ENCODE results near the gene ZC3H7A.

ZC3H7A gene

DNA sequence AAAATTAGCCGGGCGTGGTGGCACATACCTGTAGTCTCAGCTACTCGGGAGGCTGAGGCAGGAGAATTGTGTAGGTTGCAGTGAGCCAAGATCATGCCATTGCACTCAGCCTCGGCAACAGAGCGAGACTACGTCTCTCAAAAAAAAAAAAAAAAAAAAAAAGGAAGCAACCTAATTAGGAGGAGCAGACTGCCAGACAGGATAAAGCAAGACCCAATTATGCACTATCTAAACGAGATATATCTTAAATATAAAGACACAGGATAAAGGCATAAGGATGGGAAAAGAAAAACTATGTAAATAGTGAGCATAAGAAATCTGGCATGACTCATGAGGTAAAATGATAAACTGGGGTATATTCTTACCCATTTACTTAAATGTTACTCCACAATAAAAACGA is 59.3 kb downstream of the ZC3H7A start:
- DNase-seq (ENCODE audit: low read depth in 1 of 2, low spot score in 1 of 2) = no peak

DNA sequence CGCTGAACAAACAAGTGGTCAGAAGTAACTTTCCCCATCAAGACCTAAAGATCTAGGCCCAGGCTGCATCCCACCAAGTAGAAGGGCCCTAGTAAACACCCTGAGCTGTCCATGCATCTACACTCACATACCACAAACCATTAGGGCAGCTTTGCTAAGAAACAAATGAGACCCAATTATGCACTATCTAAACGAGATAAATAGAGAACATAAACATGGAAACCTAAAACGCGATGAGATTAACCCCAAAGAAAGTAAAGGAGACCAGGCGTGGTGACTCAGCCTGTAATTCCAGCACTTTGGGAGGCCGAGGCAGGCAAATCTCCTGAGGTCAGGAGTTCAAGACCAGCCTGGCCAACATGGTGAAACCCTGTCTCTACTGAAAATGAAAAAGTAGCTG is 60.2 kb downstream of the ZC3H7A start:
- DNase-seq (ENCODE audit: low read depth in 1 of 2, low spot score in 1 of 2) = no peak

DNA sequence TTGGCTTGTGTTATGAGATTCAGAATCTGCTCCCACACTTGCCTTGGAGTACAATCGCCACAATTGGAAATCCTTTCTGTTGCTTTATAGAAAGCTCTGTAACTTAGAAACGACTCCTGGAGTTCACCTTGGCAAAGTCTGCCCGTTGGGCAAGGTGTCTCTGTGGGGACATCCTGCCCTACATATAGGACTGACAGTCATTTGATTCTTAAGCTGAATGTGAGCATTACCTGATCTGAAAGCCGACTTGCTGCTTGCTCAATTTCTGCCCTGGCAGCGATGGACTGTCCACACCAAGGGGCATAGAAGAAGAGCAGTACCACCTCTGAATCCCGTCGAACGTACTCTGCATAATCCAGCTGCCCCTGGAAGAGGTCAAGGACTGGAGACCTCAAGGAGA is 61.3 kb downstream of the ZC3H7A start:
- no peak for DNase-seq (ENCODE audit: low read depth in 1 of 2, low spot score in 1 of 2)

DNA sequence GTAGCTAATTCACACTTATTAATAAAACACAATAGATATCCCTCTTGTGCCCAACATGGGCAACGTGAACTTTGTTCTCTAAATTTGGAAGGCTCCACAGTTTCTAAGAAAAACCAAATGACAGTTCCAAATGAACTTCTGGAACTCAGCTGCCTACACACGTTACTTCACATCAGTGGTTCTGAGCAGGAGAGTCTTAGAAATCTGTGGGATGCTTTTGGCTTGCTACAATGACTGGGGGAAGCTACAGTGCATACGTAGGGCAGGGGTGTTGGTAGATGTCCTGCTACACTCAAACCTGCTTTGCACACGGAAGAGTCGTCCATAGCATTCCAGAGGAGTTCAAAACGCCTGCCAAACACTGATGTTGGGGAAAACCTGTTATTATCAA is 62.4 kb downstream of the ZC3H7A start:
- no peak for DNase-seq (ENCODE audit: low read depth in 1 of 2, low spot score in 1 of 2)

DNA sequence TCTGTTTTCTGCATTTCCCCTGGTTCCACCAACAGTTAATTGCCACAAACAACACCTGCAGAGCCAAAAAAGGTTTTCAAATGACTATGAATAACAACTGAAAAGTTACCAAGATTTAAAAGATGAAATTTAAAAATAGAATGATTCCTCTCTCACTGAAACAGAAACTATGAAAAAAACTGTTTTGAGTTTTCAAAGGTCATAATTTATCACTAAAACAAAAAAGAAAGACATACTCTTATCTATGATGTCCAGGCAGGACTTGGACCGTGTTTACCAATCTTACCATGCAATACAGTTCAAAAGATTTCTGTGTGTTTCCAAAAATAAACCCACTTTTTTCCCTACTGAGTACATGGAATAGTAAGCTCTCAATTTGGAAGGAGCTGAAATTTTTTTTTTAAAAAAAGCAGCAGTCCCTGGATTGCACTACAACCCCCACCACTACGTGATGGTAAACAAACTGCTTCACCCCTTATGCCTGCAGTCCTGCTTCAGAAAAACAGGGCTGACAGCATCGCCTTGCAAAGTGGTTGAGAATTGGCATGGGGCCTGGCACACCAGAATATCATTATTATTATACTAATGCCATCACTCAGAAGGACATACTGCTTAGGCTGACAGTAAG is 62.9 kb downstream of the ZC3H7A start:
- DNase-seq (ENCODE audit: low read depth in 1 of 2, low spot score in 1 of 2) = no peak

DNA sequence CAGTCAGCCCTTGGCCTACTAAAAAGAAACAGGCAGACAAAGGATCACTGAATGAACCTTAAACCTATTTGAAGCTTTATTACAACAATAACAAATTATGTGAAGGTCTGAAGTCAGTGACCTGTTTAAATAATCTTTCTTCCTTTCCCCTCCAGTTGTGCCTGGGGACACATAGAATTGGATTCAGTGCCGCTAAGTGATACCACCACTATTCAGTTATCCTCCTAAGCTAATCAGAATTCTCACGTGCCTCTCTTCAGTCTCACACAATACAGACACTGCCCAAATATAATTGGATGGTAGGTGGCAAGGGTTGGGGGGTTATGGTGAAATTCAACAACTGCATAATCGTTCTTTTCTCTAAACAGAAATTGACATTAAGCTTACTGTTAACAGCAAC is 65.8 kb downstream of the ZC3H7A start:
- DNase-seq (ENCODE audit: low read depth in 1 of 2, low spot score in 1 of 2) = no peak

DNA sequence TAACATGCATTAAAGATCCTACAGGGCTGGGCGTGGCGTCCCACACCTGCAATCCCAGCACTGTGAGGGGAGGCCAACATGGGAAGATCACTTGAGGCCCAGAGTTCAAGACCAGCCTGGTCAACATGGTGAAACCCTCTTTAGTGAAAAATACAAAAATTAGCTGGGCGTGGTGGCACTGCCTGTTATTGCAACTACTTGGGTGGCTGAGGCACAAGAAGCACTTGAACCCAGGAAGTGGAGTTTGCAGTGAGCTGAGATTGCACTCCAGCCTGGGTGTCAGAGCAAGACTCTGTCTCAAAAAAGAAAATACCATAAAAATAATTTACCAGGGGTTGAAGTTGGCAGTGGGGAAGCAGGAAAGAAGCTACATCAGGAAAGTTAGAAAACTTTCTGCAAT is 67.3 kb downstream of the ZC3H7A start:
- no peak for DNase-seq (ENCODE audit: low read depth in 1 of 2, low spot score in 1 of 2)

DNA sequence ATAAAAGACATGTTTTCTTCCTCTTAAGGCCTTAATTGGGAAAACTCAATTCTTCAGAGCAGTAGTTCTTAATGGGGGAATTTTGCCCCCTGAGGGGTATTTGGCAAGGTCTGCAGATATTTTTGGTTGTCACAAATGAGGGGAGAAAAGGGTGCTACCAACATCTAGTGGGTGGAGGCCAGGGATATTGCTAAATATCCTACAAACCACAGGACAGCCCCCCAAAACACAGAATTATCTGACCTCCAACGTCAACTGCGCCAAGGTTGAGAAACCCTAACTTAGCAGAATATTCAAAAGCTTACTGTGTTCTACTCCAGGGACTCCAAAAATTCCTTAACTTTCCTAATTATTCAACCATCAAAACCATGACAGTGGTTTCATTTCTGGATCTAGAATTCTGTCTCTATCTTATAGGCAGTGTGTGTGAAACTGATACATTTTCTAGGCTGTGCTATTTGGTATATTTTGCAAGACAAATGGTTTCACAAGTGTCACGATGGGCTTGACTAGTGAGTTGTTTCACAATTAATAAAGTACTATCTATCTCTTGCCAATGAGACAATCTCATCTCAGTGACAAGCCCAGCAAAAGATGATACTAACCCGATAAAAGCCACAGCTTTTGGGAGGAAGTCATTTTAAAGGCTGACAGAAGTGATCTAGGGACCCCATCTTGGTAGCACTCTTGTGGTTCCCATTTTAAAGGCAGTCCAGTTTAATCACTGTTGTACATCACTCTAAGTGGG is 69.1 kb downstream of the ZC3H7A start:
- DNase-seq (ENCODE audit: low read depth in 1 of 2, low spot score in 1 of 2) = no peak

DNA sequence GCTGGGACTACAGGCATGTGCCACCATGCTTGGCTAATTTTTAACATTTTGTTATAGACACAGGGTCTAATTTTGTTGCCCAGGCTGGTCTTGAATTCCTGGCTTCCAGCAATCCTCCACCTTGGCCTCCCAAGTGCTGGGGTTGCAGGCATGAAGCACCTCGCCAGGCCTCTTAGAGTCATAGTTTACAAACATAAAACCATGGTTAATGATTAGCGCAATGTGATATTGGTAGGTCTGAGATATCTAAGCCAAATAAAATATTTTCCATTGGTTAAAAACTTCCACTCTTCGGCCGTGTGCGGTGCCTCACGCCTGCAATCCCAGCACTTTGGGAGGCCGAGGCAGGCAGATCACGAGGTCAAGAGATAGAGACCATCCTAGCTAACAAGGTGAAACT is 71.0 kb downstream of the ZC3H7A start:
- DNase-seq (ENCODE audit: low read depth in 1 of 2, low spot score in 1 of 2) = no peak

DNA sequence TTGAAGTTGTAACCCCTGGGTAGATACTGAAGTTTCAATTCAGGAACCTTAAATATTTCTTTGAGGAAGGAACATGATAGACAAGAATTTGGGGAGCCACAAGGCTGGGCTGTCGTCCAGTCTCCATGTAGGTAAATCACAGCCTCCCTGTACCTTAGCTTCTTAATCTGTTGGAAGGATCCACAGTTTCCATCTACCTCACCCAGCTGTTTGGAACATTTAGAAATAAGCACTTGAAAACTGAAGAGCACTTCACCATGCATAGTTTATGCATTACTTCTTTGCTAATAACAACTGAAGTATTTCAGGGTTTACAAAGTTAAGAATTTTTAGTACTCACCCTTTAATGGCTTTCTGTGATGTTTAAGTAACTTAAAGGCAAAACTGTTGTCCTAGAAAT is 71.6 kb downstream of the ZC3H7A start:
- DNase-seq (ENCODE audit: low read depth in 1 of 2, low spot score in 1 of 2) = no peak

DNA sequence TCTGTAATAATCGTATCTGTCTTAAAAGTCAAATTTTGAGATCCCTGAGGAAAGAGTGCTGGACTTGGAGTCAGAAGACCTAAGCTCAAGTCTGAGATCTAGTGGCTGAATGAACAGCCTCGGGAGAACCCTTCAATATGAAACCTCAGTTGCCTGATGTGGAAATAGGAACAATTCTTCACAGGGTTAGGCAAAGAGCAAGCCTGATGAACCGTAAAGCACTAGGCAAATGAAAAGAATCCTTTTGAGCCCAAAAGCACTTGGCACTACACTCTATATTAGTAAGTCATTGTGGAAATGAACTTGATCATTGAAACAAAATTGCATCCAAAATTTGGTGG is 74.6 kb downstream of the ZC3H7A start:
- DNase-seq (ENCODE audit: low read depth in 1 of 2, low spot score in 1 of 2) = no peak

DNA sequence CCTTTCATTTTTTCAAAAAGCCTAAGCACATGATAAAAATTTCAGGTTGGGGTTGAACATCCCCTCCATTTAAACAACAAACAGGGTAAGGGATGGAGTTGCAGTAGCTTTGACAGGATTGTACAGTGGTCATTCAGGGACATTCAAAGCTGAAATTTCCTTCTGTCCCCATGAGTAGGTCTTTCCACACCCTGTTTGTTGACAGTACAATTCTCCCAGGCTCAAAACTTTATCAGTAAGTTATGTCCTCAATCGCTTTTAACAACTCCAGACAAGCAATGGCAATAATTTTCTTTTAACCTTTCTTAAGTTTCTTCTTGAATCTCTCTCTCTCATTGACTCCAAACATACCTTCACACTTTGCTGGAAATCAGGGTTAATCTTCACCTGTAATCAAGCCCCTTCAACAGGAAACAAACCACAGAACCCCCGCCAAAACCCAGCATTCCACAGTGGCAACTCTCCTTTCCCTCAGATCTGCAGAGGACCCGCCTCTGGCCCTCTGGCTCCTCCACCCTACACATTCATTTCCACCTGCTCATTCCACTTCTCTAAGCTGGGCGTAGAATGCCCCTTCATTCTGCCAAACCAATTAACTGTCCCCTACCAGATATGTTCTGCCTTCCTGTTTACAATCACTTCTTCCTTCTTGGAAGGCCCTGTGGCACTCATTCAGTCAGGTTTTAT is 75.1 kb downstream of the ZC3H7A start:
- no peak for DNase-seq (ENCODE audit: low read depth in 1 of 2, low spot score in 1 of 2)

DNA sequence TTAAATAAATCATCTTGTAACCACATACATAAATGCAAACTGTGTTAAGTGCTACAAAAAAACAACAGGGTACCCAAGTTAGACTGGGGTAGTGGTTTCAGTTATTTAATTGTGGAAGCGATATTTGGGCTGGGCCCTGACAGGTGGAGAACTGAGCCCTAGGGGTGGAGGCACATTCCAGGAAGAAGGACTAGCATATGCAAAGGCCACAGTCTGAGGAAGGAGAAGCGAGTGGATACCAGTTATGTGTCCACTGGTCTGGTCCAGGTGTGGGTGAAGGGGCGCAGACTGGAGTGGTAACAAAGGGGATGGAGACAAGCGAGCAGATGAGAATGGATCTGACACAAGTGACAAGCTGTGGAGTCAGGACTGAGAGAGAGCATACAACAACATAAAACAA is 77.3 kb downstream of the ZC3H7A start:
- DNase-seq (ENCODE audit: low read depth in 1 of 2, low spot score in 1 of 2) = no peak

DNA sequence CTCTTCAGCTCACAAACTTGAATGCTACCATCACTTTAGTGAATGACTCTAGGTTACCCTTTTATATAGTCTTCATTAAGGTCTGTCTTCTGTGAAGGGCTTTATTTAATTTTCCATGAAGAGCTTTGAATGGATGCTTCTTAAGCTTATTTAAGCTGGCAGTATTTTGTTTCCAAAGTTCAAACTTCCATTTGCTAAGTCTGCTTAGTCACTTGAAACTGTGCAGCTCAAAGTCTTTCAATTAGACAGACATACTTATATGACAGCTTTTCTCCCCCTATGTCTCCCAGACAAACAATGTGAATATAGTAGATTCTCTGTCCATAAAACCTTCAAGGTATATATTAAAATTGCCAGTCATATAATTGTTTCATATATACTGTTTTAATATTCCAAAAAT is 77.9 kb downstream of the ZC3H7A start:
- no peak for DNase-seq (ENCODE audit: low read depth in 1 of 2, low spot score in 1 of 2)

DNA sequence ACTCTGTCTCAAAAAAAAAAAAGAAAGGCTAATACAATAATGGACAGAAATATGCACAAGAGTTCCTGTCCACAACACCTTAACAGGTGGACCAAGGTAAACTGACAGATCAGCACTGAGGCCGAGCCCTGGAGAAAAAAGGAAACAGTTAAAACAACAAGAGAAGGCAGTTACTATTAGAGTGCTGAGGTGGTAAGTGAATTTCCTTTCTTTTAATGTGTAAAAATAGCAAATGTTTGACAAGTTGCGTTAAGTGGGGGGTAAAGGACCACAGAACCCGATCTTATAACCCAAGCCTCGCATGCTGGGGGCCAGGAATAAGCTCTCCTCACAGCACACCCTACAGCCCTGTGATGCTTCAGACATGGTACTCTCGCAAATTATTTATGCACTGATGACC is 79.2 kb downstream of the ZC3H7A start:
- DNase-seq (ENCODE audit: low read depth in 1 of 2, low spot score in 1 of 2) = no peak

DNA sequence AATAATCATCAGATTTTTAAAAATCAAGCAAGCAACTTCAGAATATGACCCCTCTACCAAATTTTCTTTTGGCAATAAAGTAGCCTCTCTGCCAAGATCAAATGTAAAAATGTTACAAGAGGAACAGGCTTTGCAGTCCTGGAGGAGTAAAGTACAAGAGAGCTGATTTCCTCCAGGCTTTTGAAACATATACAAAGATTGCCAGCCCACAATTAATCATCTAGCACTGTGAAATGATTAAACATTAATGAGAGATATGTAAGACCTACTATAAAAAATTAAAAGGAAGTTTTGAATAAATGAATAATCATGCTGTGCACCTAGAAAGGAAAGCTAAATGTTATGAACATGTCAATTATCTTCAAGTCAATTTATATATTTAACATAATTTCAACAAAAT is 80.7 kb downstream of the ZC3H7A start:
- no peak for DNase-seq (ENCODE audit: low read depth in 1 of 2, low spot score in 1 of 2)

DNA sequence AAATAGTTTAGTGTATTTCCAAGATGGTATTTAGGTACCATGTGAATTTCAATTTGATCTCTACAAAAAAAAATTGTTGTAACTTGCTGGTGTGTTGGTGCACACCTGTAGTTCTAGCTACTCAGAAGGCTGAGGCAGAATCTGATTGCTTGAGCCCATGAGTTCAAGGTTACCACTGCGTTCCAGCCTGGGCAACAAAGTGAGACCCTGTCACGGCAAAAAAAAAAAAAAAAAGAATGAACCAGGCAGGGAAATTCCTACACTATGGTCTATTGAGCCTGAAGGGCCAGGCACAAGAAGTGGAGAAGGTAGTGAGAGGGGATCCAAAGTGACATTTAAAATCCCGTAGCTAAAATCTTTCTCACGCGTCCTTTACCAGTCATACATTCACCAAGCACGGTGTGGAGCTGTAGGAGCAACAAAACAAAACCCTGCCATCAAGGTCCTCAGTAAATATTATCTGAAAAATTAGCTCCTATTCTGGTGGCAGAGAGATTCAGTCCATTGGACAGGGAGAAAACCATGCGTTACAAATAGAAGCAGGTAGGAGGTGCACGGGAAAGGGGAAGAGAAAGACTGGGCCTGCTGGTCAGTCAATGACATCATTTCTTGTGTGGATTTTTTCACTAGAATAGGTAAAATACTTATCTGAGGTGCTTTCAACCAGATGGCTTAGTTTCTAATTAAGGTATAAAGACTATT is 81.7 kb downstream of the ZC3H7A start:
- no peak for DNase-seq (ENCODE audit: low read depth in 1 of 2, low spot score in 1 of 2)

DNA sequence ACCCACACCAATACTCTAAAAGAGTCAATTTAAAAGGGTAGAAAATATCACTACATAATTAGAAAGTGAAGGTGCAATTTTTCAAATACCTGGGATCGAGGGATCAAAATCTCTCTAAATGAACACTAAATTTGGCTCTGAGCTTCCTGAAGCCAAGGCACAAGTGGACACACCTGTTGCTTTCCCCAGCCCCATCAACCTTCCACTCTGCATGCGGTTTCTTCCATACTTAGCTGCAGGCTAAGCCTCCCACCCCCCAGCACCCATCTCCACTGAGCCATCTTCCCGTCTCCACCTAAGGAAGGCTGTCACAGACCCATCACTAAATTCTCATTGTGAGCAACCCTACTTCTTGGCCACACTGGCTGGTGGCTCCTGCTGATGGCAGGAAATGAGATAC is 84.9 kb downstream of the ZC3H7A start:
- no peak for DNase-seq (ENCODE audit: low read depth in 1 of 2, low spot score in 1 of 2)

DNA sequence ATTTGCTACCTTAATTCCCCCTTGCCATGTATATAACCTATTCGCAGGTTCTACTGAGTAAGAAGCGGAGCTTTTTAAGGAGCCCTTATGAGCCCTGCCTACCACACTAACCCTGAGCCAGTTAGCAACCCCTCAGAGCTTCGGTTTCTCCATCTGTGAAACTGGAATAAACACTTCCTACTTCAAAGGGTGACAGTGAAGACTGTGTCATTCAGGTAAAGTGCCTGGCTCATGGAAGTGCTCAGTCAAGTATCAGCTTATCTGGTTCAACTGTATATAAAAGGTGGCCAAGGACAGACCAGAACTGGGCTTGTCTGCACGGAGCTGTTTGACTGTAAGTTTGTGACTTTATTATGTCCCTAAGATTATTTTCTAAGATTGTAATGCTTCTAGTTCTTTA is 85.4 kb downstream of the ZC3H7A start:
- DNase-seq (ENCODE audit: low read depth in 1 of 2, low spot score in 1 of 2) = no peak

DNA sequence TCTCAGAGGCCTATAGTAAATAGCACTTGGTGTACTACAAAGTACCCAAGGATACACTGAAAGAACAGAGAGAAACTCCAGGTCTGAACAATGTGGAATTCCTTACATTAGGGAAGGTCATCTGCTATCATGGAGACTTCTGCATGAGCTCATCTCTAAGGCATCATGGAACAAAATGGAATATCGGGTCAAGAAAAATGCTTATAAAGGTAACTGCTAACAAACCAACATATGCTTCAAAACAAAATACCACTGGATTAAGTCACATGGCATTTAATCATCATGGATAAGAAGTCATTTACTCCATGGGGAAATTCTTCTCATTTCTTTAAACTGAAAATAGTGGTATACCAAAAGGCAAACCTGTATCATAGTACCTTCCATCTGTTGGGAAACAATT is 88.6 kb downstream of the ZC3H7A start:
- no peak for DNase-seq (ENCODE audit: low read depth in 1 of 2, low spot score in 1 of 2)

DNA sequence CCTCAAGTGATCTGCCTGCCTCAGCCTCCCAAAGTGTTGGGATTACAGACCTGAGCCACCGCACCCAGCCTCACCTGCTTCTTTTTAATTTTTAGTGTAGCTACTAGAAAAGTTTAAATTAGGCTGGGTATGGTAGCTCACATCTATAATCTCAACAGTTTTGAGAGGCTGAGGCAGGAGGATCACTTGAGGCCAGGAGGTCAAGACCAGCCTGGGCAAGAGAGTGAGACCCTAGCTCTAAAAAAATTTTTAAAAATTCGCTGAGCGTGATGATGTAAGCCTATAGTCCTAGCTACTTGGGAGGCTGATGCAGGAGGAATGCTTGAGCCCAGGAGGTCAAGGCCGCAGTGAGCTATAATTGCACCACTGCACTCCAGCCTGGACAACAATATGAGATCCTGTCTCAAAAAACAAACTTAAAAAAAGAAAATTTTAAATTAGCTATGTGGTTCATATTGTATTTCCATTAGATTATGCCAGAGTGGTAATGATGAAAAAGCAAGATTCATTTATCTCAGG is 89.3 kb downstream of the ZC3H7A start:
- DNase-seq (ENCODE audit: low read depth in 1 of 2, low spot score in 1 of 2) = no peak

DNA sequence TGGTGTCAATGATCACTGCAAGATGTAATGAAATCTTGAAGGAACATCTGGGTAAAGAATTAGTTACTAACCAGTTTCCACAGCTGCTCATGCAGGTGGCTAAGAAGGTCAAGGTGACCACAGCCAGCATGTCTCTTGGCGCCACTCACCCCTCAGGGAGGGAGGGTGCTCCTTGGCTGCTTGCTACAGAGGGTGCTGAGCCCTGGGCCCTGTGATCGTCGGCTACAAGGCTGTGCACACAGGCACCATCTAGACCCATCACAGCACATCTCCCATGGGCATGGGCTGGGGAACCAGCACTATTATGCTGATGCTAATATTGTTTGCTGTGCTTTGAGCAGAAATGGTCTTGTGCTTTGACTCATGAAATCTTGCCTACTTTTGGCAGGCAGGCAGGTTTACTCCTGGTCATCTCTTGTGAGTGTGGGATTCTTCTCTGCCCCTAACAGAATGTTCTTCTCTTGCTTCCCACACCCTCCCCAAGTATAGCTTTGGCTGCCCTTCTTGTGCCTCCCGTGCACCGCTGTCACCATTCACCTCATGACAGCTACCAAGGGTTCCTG is 90.8 kb downstream of the ZC3H7A start:
- no peak for DNase-seq (ENCODE audit: low read depth in 1 of 2, low spot score in 1 of 2)
